ENCODE data around the gene GGA3.
"Not testable (repeated sequence)": the region's sequence is repeated elsewhere in the genome, so short reads cannot be mapped to it uniquely, and the experiment has no call there.

- TF ChIP-seq CTCF, POLR2A (IDR thresholded peaks at IDR 0.05): not testable (repeated sequence)
Observed at GRCh38 chr17:75280189-75280588, 18.8 kb upstream of the GGA3 start.
